HG03521 (cell line): ENCODE measurements around the gene RNPEPL1.

Experiments used
- ATAC-seq: cut with Tn5 transposase; IDR thresholded peaks from one replicate; pipeline ENCODE4 v1.9.1; 2021; ENCODE audit warnings: mild to moderate bottlenecking, moderate library complexity; ENCODE audit not compliant: unreplicated experiment

Gene RNPEPL1

GRCh38 chr2:240563951-240564560 is 4.2 kb upstream of the RNPEPL1 start:
- ATAC-seq: no peak

- no peak for ATAC-seq
Measured at GRCh38 chr2:240564561-240565332, 3.5 kb upstream of the RNPEPL1 start.

GRCh38 chr2:240565333-240566202 is 2.7 kb upstream of the RNPEPL1 start:
- ATAC-seq: peak; percentile 18

- ATAC-seq: peak; percentile 40
Measured at GRCh38 chr2:240566203-240567136, 1.8 kb upstream of the RNPEPL1 start.

DNA sequence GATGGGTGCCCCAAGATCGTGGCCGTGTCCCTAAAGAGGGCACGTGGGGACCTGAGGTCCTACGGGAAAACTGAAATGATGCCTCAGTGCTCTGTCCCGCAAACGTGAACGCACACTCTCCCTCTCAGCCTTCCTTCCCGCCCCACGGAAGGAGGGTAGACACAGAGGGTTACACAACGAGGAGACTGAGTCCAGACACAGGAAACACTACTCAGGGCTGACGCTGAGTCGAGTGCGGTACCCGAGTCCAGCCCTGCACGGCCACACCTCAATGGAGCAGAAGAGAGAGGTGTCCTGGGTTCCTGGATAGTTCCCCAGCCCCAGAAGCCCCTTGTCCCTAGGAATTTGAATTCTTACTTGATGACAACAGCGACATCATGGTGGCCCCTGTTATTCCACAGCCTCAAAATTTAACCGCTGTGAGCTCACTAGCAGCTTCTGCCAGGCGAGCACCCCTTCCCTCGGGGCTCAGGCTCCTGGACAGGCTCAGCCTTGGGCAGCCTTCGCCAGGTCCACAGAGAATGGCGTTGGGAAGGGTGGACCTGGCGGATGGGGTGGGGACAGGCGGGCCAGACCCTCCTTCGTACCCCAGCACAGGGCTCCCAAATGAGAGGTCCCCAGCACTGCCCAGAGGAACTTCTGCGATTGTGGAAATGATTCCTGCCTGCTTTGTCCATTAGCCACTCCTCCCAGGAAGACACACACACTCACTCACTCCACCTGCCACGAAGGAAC is 980 bp upstream of the RNPEPL1 start:
- no peak for ATAC-seq

GRCh38 chr2:240568678-240569522 is 616 bp downstream of the RNPEPL1 start:
- peak; percentile 27 for ATAC-seq

DNA sequence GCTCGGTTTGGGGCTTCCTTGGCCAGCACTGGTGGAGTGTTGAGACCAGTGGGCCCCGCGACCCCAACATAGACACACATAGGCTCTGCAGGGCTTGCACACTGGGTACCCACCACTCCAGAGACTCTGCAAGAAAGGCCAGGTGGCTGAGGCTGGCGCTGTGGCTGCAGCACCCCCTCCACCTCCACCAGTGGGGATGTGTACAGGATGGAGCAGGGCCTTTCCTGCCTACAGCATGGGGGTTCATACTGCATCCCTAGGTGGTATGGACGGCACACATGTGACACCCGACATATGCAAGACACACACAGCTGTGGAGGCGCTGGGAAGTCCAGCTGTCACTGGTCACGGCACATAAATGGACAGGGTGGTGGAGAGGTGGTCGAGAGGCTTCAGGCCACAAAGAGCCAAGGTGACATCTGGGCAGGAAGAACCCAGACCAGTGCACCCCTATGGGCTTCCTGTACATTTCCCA is 1.3 kb downstream of the RNPEPL1 start:
- no peak for ATAC-seq

DNA sequence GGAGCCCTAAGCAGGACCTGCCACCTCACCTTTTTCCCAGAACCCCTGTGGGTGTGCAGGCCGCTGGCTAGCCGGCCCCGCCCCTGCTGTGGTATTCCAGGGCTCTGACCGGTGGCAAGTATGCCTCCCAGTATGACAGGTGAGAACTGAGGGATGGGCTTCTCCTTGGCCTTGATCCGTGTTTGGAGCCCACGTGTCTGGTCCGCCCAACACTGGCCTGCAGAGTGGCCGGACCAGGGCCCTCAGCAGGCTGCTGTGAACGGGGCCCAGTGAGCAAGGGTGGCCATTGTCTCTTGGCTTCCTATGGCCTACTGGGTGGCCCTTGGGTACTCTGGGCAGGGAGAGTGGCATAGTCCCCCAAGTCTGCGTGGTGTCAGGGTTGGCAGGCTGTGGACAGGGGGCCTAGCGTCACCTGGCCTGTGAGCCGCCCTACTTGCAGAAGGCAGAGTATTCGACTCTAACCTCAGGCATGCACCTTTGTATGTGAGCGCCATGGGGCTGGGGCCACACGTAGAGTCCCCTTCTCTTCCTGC is 1.8 kb downstream of the RNPEPL1 start:
- no peak for ATAC-seq

GRCh38 chr2:240570531-240571313 is 2.4 kb downstream of the RNPEPL1 start:
- ATAC-seq: no peak

- ATAC-seq: no peak
Measured at GRCh38 chr2:240571314-240571973, 3.2 kb downstream of the RNPEPL1 start.

- ATAC-seq: no peak
Measured at GRCh38 chr2:240572141-240573031, 4.1 kb downstream of the RNPEPL1 start.

- no peak for ATAC-seq
Measured at GRCh38 chr2:240573071-240573515, 4.8 kb downstream of the RNPEPL1 start.

DNA sequence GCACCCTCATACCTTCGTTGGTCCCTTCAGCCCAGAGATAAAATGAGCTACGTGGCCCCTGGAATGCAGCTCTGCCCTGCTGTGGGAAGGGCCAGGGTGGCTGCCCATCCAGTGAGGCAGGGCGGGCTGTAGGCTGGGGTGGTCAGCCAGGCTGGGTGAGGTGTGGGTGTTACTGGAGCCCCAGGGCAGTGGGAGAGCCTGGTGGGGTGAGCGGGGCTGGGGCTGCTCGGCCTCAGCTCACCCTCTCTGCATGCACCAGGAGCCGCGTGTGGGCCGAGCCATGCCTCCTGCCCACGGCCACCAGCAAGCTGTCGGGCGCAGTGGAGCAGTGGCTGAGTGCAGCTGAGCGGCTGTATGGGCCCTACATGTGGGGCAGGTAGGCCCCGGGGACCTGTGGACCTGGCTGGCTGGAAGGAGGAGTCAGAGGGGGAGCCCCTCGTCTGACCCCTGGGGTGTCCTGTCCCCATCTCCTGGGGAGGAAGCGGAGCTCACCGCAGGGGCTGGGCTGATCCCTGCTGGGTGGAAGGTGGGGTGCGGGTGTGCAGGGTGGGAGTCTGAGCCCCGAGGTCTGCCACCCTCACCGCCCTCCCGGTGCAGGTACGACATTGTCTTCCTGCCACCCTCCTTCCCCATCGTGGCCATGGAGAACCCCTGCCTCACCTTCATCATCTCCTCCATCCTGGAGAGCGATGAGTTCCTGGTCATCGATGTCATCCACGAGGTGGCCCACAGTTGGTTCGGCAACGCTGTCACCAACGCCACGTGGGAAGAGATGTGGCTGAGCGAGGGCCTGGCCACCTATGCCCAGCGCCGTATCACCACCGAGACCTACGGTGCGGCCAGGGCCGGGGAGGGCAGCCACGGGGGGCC is 5.5 kb downstream of the RNPEPL1 start:
- ATAC-seq: no peak

- ATAC-seq: no peak
Measured at GRCh38 chr2:240574386-240575100, 6.3 kb downstream of the RNPEPL1 start.
